ENCODE measurements around the gene RMND1.

GRCh38 chr6:151478670-151479069 is 26.7 kb upstream of the RMND1 start:
- TF ChIP-seq POLR2A (IDR thresholded peaks at IDR 0.05; ENCODE audit: low read depth, low read length) (no peak), PAX5 (IDR thresholded peaks at IDR 0.05; ENCODE audit: insufficient read depth, low read length, severe bottlenecking) (no peak)

Measured in GM12891 (cell line).